H9 (cell line): ENCODE results near the gene ITGA8. TPM values are rescaled to one million over a fixed set of nuclear protein-coding genes. Genes with fewer than 3 reads are reported as not detected.

ENCODE experiments used
- DNase-seq: peaks from one replicate; pipeline ENCODE4 v3.0.0-alpha.2; 2017
- H2AFZ ChIP-seq: one replicate; pipeline ENCODE4 v1.6.1; 2013; ENCODE audit warnings: mild to moderate bottlenecking, low read length, control low read depth, moderate library complexity
- H2AK5ac ChIP-seq: 2 replicates; pipeline ENCODE4 v1.6.1; 2013; ENCODE audit warnings: low read length, control low read depth, mixed read lengths; ENCODE audit not compliant: insufficient read length
- H2BK120ac ChIP-seq: one replicate; pipeline ENCODE4 v1.6.1; 2013; ENCODE audit warnings: low read depth, mild to moderate bottlenecking, low read length, control low read depth, inconsistent platforms; ENCODE audit not compliant: poor library complexity, severe bottlenecking
- H2BK12ac ChIP-seq: 2 replicates; pipeline ENCODE4 v1.6.1; 2013; ENCODE audit warnings: low read length, control low read depth, mixed read lengths, low read depth; ENCODE audit not compliant: insufficient read length
- H2BK15ac ChIP-seq: 2 replicates; pipeline ENCODE4 v1.6.1; 2013; ENCODE audit warnings: low read depth, low read length, control low read depth
- H2BK20ac ChIP-seq: one replicate; pipeline ENCODE4 v1.6.1; 2013; ENCODE audit warnings: low read depth, mild to moderate bottlenecking, low read length, control low read depth, inconsistent platforms; ENCODE audit not compliant: poor library complexity, severe bottlenecking
- H2BK5ac ChIP-seq: 2 replicates; pipeline ENCODE4 v1.6.1; 2013; ENCODE audit warnings: low read length, control low read depth, mixed read lengths; ENCODE audit not compliant: insufficient read length
- H3K14ac ChIP-seq: 2 replicates; pipeline ENCODE4 v1.6.1; 2013; ENCODE audit warnings: low read length, control low read depth; ENCODE audit not compliant: insufficient read depth
- H3K18ac ChIP-seq: 2 replicates; pipeline ENCODE4 v1.6.1; 2013; ENCODE audit warnings: low read depth, mild to moderate bottlenecking, mixed read lengths, low read length, control low read depth; ENCODE audit not compliant: insufficient read length
- H3K23ac ChIP-seq: 2 replicates; pipeline ENCODE4 v1.6.1; 2013; ENCODE audit warnings: low read length, control low read depth, mixed read lengths, low read depth; ENCODE audit not compliant: insufficient read length
- H3K23me2 ChIP-seq: 2 replicates; pipeline ENCODE4 v1.6.1; 2013; ENCODE audit warnings: low read depth, mild to moderate bottlenecking, mixed read lengths, low read length, control low read depth; ENCODE audit not compliant: insufficient read length, poor library complexity, severe bottlenecking
- H3K27ac ChIP-seq: 2 replicates; pipeline ENCODE4 v1.5.1; 2013; ENCODE audit warnings: low read length, control low read depth, mixed read lengths, low read depth; ENCODE audit not compliant: insufficient read length
- H3K27me3 ChIP-seq: 2 replicates; pipeline ENCODE4 v1.6.1; 2013; ENCODE audit warnings: low read length, control low read depth, inconsistent platforms; ENCODE audit not compliant: insufficient read depth
- H3K4ac ChIP-seq: 2 replicates; pipeline ENCODE4 v1.6.1; 2013; ENCODE audit warnings: low read depth, mild to moderate bottlenecking, control low read depth, inconsistent platforms, low read length, moderate library complexity
- H3K4me1 ChIP-seq: 2 replicates; pipeline ENCODE4 v1.6.1; 2013; ENCODE audit warnings: low read length, control low read depth, inconsistent platforms; ENCODE audit not compliant: insufficient read depth
- H3K4me2 ChIP-seq: 2 replicates; pipeline ENCODE4 v1.6.1; 2013; ENCODE audit warnings: low read length, control low read depth, mixed read lengths; ENCODE audit not compliant: insufficient read length, insufficient read depth
- H3K56ac ChIP-seq: 2 replicates; pipeline ENCODE4 v1.6.1; 2013; ENCODE audit warnings: low read depth, mild to moderate bottlenecking, mixed read lengths, low read length, control low read depth; ENCODE audit not compliant: insufficient read length
- H3K79me1 ChIP-seq: 2 replicates; pipeline ENCODE4 v1.6.1; 2013; ENCODE audit warnings: low read depth, mild to moderate bottlenecking, moderate library complexity, low read length, control low read depth, inconsistent platforms; ENCODE audit not compliant: insufficient read depth, poor library complexity, severe bottlenecking
- H3K79me2 ChIP-seq: 2 replicates; pipeline ENCODE4 v1.6.1; 2013; ENCODE audit warnings: low read length, control low read depth, inconsistent platforms; ENCODE audit not compliant: insufficient read depth
- H3K9ac ChIP-seq: 2 replicates; pipeline ENCODE4 v1.6.1; 2013; ENCODE audit warnings: low read length, control low read depth, mixed read lengths; ENCODE audit not compliant: insufficient read length; ENCODE audit errors: extremely low read depth
- H3K9me3 ChIP-seq: one replicate; pipeline ENCODE4 v1.6.1; 2013; ENCODE audit warnings: low read depth, low read length, inconsistent platforms; ENCODE audit not compliant: control insufficient read depth
- H3T11ph ChIP-seq: one replicate; pipeline ENCODE4 v1.6.1; 2013; ENCODE audit warnings: mild to moderate bottlenecking, low read length, control low read depth, inconsistent platforms
- H4K20me1 ChIP-seq: one replicate; pipeline ENCODE4 v1.6.1; 2013; ENCODE audit not compliant: control insufficient read depth, insufficient read length, insufficient read depth
- H4K5ac ChIP-seq: 2 replicates; pipeline ENCODE4 v1.6.1; 2013; ENCODE audit warnings: low read depth, mild to moderate bottlenecking, mixed read lengths, low read length, control low read depth; ENCODE audit not compliant: insufficient read length
- H4K8ac ChIP-seq: replicated peaks from 2 replicates; pipeline ENCODE4 v1.6.1; 2013; ENCODE audit warnings: low read length, control low read depth, mixed read lengths, low read depth; ENCODE audit not compliant: insufficient read length
- H4K91ac ChIP-seq: 2 replicates; pipeline ENCODE4 v1.6.1; 2013; ENCODE audit warnings: low read depth, mild to moderate bottlenecking, moderate library complexity, mixed read lengths, low read length, control low read depth; ENCODE audit not compliant: insufficient read length
- H3K27ac Mint-ChIP-seq, 3 experiments: 2 replicates in 2 of 3; 3 replicates in 1 of 3; pipeline ENCODE4 v1.8.0; 2020 to 2021; ENCODE audit warnings: mixed read lengths in 3 of 3, mild to moderate bottlenecking in 1 of 3, moderate library complexity in 1 of 3
- H3K27me3 Mint-ChIP-seq: 2 replicates; pipeline ENCODE4 v1.8.0; 2021; ENCODE audit warnings: low read depth, mild to moderate bottlenecking, moderate library complexity, mixed read lengths
- H3K36me3 Mint-ChIP-seq, 3 experiments: 2 replicates in 2 of 3; 3 replicates in 1 of 3; pipeline ENCODE4 v1.8.0; 2020 to 2021; ENCODE audit warnings: low read depth in 3 of 3, mixed read lengths in 3 of 3; ENCODE audit not compliant: insufficient read depth in 1 of 3
- H3K4me1 Mint-ChIP-seq, 2 experiments: 2 replicates each; pipeline ENCODE4 v1.8.0; 2020; ENCODE audit warnings: mixed read lengths in 2 of 2
- H3K4me3 Mint-ChIP-seq, 2 experiments: 2 replicates in 1 of 2; 3 replicates in 1 of 2; pipeline ENCODE4 v1.8.0; 2020 to 2021; ENCODE audit warnings: mild to moderate bottlenecking in 2 of 2, mixed read lengths in 2 of 2, moderate library complexity in 1 of 2
- H3K9me3 Mint-ChIP-seq, 2 experiments: 2 replicates in 1 of 2; 3 replicates in 1 of 2; pipeline ENCODE4 v1.8.0; 2020; ENCODE audit warnings: mild to moderate bottlenecking in 2 of 2, mixed read lengths in 2 of 2, moderate library complexity in 1 of 2
- WGBS: extraction: QIAGEN DNeasy Blood & Tissue Kit; methylation state at CpG from one replicate; pipeline ENCODE4 v1.1.7; 2013; ENCODE audit warnings: missing lambda C conversion rate, low lambda C conversion rate, mixed read lengths; ENCODE audit not compliant: insufficient read length; ENCODE audit errors: extremely low coverage; 5-methylcytosine and 5-hydroxymethylcytosine counted together
- total RNA-seq: library from RNA; stranded (reverse); gene quantifications from 2 replicates; pipeline ENCODE4 v1.2.1, GENCODE V29; 2021
- TF ChIP-seq, protein P1 (sequence below): fragments of 200-600 bp; sonication (generic); conservative IDR thresholded peaks from 3 replicates; pipeline ENCODE4 v1.8.0; 2021; ENCODE audit warnings: antibody characterized with exemption, mild to moderate bottlenecking

Gene ITGA8
- total RNA-seq, 1 experiment from 2014 or later: not detected

DNA sequence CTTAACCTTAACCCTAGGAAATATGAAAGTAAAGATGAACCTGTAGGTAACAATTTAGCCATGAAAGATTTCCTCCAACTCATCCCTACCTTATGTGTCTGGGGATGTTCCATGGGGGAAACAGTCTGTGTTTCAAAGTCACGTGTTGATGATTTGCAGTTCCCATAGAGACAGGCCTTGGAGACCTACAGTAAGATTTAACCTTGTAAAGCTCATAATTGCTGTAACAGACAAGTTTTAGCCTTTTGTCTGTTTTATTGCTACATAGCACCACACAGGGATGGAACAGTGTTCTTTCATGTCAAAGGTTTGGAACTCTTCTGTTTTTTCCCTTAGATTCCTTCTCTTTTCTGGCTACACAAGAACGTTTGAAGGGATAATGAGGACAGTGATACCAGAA is 35.2 kb upstream of the ITGA8 start:
- Histone ChIP-seq H3K56ac (no peak overlapping the region), H4K5ac (no peak overlapping the region), H2BK120ac (no peak overlapping the region), H3K14ac (no peak overlapping the region), H3T11ph (no peak overlapping the region), H2BK5ac (no peak overlapping the region), H3K79me1 (no peaks in the 10 kb centered on the region), H4K8ac (no peak overlapping the region), H3K79me2 (no peaks in the 10 kb centered on the region), H2AK5ac (no peak overlapping the region), H3K23ac (no peak overlapping the region), H3K23me2 (no peaks in the 10 kb centered on the region), H2BK15ac (no peak overlapping the region), H4K91ac (no peak overlapping the region), H2AFZ (no peak overlapping the region), H3K4me1 (no peaks in the 10 kb centered on the region), H3K4ac (no peak overlapping the region), H3K27ac (no peak overlapping the region), H3K27me3 (no peaks in the 10 kb centered on the region), H2BK12ac (no peak overlapping the region), H2BK20ac (no peak overlapping the region), H3K9ac (no peak overlapping the region), H3K9me3 (no peaks in the 10 kb centered on the region), H3K18ac (no peak overlapping the region), H4K20me1 (no peaks in the 10 kb centered on the region), H3K4me2 (no peak overlapping the region)
- no CpG with 5 or more reads among the region's 2 CpGs for WGBS
- H3K4me1 Mint-ChIP-seq: no peaks in the 10 kb centered on the region
- TF ChIP-seq, protein P1, sequence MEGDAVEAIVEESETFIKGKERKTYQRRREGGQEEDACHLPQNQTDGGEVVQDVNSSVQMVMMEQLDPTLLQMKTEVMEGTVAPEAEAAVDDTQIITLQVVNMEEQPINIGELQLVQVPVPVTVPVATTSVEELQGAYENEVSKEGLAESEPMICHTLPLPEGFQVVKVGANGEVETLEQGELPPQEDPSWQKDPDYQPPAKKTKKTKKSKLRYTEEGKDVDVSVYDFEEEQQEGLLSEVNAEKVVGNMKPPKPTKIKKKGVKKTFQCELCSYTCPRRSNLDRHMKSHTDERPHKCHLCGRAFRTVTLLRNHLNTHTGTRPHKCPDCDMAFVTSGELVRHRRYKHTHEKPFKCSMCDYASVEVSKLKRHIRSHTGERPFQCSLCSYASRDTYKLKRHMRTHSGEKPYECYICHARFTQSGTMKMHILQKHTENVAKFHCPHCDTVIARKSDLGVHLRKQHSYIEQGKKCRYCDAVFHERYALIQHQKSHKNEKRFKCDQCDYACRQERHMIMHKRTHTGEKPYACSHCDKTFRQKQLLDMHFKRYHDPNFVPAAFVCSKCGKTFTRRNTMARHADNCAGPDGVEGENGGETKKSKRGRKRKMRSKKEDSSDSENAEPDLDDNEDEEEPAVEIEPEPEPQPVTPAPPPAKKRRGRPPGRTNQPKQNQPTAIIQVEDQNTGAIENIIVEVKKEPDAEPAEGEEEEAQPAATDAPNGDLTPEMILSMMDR: no peak
- H3K4me3 Mint-ChIP-seq: no peak overlapping the region
- peaks cover 11% of the 10 kb centered on the region for H3K27me3 Mint-ChIP-seq
- H3K9me3 Mint-ChIP-seq: no peaks in the 10 kb centered on the region
- no peaks in the 10 kb centered on the region for H3K36me3 Mint-ChIP-seq
- no peak overlapping the region for H3K27ac Mint-ChIP-seq
- no peak for DNase-seq
